Liver (tissue), 3 donors: Measurements from ENCODE around the gene DOCK6.

Experiments
- ATF3 ChIP-seq: IDR thresholded peaks from 2 replicates; pipeline ENCODE4 v1.6.1; 2016; ENCODE audit warnings: antibody characterized with exemption
- CTCF ChIP-seq: fragments of 150-350 bp; IDR thresholded peaks from 2 replicates; pipeline ENCODE4 v1.5.1; 2017; ENCODE audit warnings: improper control_type of control experiment, low read depth, low read length; ENCODE audit not compliant: missing input control
- GABPA ChIP-seq, 2 donors: IDR thresholded peaks in 1 of 2; conservative IDR thresholded peaks in 1 of 2; 2 replicates each; pipeline ENCODE4 v1.6.1; 2016; ENCODE audit warnings: antibody characterized with exemption in 2 of 2, mild to moderate bottlenecking in 1 of 2, moderate library complexity in 1 of 2
- HNF4A ChIP-seq, 2 donors: conservative IDR thresholded peaks; 2 replicates each; pipeline ENCODE4 v1.6.1; 2016; ENCODE audit warnings: antibody characterized with exemption in 2 of 2, mild to moderate bottlenecking in 2 of 2
- HNF4G ChIP-seq: IDR thresholded peaks from 2 replicates; pipeline ENCODE4 v1.6.1; 2016; ENCODE audit warnings: antibody characterized with exemption
- JUND ChIP-seq, 2 donors: IDR thresholded peaks; 2 replicates each; pipeline ENCODE4 v1.6.1; 2016; ENCODE audit warnings: antibody characterized with exemption in 2 of 2
- RAD21 ChIP-seq, 2 donors: IDR thresholded peaks; 2 replicates each; pipeline ENCODE4 v1.6.1; 2016; ENCODE audit warnings: antibody characterized with exemption in 2 of 2, mild to moderate bottlenecking in 2 of 2
- REST ChIP-seq: IDR thresholded peaks from 2 replicates; pipeline ENCODE4 v1.6.1; 2016; ENCODE audit warnings: antibody characterized with exemption, mild to moderate bottlenecking
- TAF1 ChIP-seq: conservative IDR thresholded peaks from 2 replicates; pipeline ENCODE4 v1.6.1; 2016; ENCODE audit warnings: antibody characterized with exemption, mild to moderate bottlenecking
- YY1 ChIP-seq: IDR thresholded peaks from 2 replicates; pipeline ENCODE4 v1.6.1; 2016; ENCODE audit warnings: antibody characterized with exemption, mild to moderate bottlenecking
- ZBTB33 ChIP-seq: IDR thresholded peaks from 2 replicates; pipeline ENCODE4 v1.6.1; 2016; ENCODE audit warnings: antibody characterized with exemption
- donor health status: healthy.
- donor health status: healthy.

DNA sequence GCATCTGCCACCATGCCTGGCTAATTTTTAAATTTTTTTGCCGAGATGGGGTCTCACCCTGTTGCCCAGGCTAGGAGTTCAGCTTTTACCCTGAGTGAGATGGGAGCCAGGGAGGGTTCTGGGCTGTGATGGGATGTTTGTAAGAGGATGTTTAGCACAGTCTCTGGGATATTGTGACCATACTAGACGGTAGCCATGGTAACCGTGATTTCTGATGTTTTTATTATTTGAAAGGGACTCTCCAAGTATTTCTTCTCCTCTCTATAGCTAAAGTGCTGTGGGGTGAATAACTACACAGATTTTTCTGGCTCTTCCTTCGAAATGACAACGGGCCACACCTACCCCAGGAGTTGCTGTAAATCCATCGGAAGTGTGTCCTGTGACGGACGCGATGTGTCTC lies 44.0 kb upstream of the DOCK6 start:
- no peak for TF ChIP-seq TAF1
- no peak for TF ChIP-seq CTCF
- no peak for TF ChIP-seq YY1
- TF ChIP-seq HNF4G = no peak
- no peak for TF ChIP-seq REST
- no peak for TF ChIP-seq GABPA (IDR thresholded peaks at IDR 0.05 in 1 of 2, conservative IDR thresholded peaks at IDR 0.05 in 1 of 2)
- TF ChIP-seq RAD21 (IDR thresholded peaks at IDR 0.05) = no peak
- no peak for TF ChIP-seq JUND (IDR thresholded peaks at IDR 0.05)
- TF ChIP-seq ATF3 = no peak
- TF ChIP-seq HNF4A (conservative IDR thresholded peaks at IDR 0.05) = no peak
- no peak for TF ChIP-seq ZBTB33
